IPS-18c (cell line): Measurements from ENCODE around the gene COL6A2.

Experiments
- H3K4me3 ChIP-seq: 2 replicates; pipeline ENCODE4 v1.7.0; 2013; ENCODE audit warnings: low read depth, mild to moderate bottlenecking, low read length, moderate library complexity; ENCODE audit not compliant: insufficient read depth
- H3K9me3 ChIP-seq: one replicate; pipeline ENCODE4 v1.6.1; 2013; ENCODE audit warnings: mild to moderate bottlenecking, low read length, moderate library complexity; ENCODE audit not compliant: control insufficient read depth, insufficient read depth

Gene COL6A2

DNA sequence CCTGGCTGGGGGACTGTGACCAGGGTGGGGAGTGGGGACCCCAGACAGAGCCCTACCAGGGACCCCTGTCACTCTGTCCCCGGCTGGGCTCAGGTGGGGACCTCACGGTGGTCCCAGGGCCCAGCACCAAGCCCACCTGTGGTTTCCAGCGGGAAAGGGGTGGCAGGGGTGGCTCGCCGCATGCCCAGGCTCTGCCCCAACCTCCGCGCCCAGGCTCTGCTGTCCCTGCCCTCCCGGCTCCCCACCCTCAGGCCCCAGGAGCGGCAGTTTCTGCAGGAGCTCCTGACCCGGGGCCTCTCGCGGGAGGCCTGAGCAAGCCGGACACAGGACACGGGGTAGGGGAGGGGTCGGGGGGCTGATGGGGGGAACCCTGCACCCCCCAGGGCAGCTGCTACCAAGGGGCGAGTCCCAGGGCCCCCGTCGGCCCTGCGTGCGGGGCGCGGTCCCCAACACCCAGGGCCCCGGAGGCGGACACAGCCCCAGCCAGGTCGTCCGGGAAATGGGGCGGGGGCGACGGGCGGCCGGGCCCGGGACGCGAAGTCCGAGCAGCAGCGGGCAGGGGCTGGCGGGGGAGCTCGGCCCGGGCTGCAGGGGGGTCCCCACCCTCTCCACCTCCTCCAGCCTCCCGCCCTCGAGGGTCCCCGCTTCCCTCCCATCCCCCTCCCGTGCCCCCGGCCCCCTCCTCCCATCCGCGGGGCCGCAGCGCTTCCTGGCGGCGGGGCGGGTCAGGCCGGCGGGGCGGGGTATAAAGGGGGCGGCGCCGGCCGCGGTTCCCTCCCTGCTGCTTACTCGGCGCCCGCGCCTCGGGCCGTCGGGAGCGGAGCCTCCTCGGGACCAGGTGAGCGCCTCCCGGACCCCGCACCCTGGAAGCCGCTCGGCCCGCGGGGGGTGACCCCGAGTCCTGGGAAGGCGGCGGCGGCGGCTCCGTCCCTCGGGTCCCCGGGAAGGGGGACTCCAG, at the start of gene COL6A2:
Gene COL6A2 (plus strand): TSS at position 777 of the 958 bp plus-strand sequence.
- Histone ChIP-seq H3K4me3 (peak within 1 kb of the TSS; percentile 57), H3K9me3 (peaks cover 11% of the 10 kb centered on the region)

DNA sequence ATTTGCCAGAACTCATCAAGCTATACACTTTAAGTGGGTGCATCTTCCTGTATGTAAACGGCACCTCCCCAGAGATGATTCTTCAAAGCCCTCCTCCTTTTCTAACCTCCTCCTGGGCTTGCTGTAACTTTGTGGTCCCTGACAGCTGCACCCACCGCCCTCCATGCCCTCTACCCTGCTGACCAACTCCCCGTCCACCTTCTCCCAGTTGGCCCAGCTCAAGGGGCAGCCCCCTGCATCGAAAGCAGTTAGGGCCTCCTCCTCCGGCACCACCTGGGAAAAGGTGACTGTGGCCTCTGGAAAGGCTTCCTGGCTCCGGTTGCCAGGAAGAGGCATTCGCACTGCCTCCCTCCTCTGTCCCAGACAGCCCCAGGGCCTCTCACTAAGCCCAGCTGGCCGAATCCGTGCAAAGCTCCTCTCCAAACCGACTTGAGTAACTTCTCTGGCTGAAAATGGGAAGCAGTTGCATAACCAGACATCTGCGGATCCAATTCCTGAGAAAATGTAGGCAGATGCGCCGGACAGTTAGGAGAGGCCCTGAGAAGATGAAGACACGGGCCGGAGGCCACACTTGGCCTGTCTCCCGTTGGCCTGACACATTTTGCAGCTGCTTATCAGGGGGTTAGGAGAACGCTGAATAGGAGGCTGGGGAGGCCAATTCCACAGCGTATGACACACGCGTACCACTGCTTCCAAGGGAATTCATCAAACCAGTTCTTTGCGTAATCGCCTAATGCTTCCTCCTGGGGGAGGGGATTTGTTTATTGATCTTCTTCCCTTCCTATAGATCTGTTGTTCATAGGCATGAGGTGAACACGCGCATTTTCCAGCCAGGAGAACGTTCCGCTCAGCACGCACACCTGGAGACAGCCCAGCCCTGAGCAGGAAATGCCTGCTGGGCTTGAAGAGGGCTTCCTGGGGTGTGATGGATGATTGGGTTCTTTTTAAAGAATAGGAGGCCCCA, 48.7 kb upstream of the COL6A2 start:
- no peak overlapping the region for H3K4me3 ChIP-seq
- no peaks in the 10 kb centered on the region for H3K9me3 ChIP-seq

DNA sequence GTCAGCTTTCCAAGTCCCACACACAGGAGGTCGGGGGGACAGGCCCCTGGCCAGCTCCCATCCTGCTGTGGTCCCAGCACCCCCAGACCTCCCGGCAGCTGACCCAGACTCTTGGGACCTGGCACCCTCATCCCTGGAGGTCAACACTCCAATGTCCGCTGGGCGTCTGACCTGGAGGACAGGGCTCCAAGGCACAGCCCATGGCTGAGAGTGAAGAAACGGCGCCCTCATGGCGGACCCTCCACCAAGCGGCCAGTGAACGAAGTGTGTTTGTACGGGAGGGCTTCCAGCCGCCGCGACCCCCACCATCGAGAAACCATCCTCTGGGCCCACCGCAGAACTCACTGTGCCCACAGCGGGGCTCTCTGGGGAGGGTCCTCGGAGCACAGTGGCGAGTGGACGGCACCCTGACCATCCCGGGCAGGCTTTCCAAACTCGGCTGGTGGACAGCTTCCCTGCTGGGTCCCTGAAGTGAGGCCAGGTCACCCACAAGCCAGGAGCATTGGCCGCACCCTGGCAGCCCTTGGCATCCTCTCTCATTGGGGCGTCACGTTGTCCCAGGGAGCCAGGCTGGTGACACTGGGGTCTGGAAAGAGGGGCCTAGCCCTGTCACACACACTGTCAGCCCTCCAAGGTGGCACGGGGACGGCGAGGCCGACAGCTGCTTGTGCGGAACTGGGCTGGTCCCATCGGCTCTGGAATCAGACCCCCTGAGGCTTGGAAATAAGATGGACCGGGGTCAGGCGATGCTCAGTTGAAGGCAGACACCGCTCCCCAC, 47.8 kb upstream of the COL6A2 start:
- no peaks in the 10 kb centered on the region for H3K9me3 ChIP-seq
- no peak overlapping the region for H3K4me3 ChIP-seq

DNA sequence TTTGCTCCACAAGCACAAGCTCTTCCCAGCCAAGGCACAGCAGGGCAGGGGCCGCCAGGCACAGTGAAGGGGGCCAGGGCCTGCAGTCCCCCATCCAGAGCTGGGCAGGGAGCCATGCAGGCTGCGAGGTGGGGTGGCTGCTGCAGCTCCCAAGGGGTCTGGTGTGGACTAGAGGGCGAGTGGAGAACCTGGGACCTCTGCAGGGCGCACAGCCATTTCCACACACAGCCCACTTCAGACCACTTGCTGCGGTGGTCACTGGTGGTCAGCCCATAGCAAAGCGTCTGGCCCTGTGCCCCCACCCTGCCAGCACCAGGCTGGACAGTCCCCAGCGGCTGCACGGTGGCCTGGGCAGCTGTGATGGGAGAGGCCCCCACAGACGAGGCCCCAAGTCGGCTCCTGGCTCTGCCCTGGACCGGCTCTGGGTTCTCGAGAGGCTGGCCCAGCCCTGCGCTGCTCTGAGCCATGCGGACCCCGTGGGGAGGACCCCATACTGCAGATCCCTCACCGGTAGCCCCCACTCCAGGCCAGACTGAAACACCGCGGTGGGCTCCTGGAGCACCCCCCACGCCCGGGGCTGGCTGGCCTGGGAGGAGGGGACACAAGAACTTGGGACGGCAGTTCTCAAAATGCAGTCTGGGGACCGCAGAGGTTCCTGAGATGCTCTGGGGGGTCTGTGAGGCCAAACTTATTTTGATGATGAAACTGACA, 47.1 kb upstream of the COL6A2 start:
- Histone ChIP-seq H3K4me3 (no peak overlapping the region), H3K9me3 (no peaks in the 10 kb centered on the region)

DNA sequence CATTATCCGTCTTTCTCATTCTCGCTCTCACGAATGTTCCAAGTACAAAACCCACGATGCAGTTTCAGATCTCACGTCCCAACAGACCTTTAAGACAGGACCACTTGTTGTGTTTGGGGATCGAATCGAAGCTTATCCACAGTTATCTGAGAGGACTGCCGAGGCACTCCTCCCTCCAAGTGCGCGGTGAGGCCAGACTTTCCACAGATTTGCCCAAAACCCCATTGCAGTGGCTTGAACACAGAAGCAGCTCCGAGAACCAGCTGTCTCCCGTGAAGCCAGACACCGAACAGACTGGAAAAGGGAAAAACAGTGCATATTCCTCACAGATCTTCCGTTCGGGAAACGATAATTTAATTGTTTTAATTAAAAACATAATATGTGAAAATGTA, 46.5 kb upstream of the COL6A2 start:
- H3K4me3 ChIP-seq = no peak overlapping the region
- no peaks in the 10 kb centered on the region for H3K9me3 ChIP-seq

DNA sequence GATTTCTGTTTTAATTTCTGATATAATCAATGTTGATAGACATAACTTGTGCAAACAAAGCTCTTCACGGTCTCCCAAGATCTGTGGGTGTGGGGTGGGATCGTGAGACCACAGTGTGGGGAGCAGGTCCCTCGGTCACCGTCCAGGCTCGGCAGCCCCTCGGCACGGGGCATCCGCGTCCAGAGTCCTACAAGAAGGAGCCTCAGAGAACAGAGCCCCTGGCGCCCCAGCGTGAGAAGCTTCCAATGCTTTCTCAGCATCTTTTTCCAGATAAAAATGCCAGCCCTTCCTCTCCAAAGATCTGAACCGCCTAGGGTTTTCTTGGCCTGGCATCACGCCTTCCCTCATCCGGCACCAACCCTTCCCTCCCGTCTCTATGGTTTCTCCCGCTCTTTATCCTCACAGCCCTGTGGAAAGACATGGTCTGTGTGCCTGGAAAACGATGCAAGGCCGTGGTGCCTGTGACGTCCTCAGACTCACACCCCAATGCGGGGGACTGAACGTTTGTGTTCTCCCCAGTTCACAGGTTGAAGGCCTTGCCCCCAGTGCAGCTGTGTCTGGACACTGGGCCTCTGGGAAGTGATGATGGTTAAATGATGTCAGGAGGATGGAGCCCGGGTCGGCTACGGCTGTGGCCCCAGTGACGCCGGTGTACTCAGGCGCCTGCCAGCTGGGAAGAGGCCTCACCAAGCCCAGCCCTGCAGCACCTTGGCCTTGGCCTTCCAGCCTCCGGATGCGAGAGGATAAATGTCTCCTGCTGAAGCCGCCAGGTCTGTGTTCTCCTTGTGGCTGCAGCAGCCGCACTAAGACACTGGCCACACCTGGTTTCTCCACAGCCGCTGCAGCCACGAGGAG, 45.9 kb upstream of the COL6A2 start:
- H3K9me3 ChIP-seq = no peaks in the 10 kb centered on the region

DNA sequence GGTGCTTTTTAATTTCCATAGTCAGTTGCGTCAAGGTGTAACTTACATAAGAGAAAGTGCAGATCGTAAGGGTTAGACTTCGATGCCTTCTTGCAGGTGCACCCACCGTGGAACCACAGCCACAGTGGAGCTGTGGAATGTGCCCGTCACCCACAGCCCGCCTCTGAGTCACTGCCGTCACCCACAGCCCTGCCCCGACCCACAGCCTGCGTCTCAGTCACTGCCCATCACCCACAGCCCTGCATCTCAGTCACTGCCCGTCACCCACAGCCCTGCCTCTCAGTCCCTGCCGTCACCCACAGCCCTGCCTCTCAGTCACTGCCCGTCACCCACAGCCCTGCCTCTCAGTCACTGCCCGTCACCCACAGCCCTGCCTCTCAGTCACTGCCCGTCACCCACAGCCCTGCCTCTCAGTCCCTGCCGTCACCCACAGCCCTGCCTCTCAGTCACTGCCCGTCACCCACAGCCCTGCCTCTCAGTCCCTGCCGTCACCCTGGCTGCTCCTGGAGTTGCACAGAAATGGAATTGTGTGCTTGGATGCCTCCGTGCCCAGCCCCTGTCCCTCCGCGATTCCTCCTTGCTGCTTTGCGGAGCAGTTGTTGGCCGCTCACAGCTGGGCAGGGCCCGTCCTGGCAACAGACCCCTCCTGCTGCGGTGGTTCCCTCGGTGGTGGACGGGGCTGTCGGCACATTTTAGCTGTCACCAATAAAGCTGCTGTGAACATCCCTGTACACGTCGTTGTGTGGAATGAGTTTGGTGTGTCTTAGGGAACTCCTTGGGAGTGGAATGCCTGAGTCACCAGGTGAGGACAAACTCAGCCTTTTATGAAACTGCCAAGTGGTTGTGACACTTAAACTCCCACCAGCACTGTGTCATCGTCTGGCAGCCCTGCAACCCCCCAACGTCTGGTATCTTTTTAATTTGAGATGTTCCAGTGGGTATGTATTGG, 44.9 kb upstream of the COL6A2 start:
- no peaks in the 10 kb centered on the region for H3K9me3 ChIP-seq
- no peak overlapping the region for H3K4me3 ChIP-seq

More for the DNA sequence above, 45.9 kb upstream of the COL6A2 start:
- H3K4me3 ChIP-seq = no peak overlapping the region

DNA sequence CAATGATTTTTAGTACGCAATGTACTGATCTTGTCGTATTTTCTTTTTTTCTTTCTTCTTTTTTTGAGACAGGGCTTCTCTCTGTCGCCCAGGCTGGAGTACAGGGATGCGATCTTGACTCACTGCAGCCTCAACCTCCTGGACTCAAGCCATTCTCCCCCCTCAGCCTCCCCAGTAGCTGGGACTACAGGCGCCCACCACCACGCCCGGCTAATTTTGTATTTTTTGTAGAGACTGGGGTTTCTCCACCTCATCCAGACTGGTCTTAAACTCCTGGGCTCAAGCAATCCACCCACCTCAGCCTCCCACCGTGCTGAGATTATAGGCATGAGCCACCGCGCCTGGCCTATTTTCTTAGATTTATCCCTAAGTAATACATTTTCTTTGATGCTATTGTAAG, 43.9 kb upstream of the COL6A2 start:
- H3K4me3 ChIP-seq = no peak overlapping the region

DNA sequence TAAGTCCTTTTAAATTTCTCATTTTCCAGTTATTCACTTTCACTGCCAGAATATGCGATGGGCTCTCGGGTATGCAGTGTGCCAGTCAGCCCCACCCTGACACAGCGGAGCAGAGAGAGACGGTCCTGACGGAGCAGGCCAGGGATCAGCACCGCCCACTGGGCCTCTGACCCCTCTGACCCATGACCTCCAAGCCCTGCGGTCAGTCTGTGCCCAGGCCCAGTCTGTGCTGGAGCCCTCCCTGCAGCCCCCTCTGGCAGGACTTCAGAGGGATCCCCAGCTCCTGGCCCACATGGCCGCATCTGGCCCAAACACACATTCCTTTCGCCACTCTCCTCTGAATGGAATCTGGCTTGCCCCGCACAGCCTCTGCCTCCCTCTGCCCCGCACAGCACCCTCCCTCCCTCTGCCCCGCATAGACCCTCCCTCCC, 43.4 kb upstream of the COL6A2 start:
- H3K9me3 ChIP-seq = no peaks in the 10 kb centered on the region

More for the DNA sequence above, 43.9 kb upstream of the COL6A2 start:
- no peaks in the 10 kb centered on the region for H3K9me3 ChIP-seq

DNA sequence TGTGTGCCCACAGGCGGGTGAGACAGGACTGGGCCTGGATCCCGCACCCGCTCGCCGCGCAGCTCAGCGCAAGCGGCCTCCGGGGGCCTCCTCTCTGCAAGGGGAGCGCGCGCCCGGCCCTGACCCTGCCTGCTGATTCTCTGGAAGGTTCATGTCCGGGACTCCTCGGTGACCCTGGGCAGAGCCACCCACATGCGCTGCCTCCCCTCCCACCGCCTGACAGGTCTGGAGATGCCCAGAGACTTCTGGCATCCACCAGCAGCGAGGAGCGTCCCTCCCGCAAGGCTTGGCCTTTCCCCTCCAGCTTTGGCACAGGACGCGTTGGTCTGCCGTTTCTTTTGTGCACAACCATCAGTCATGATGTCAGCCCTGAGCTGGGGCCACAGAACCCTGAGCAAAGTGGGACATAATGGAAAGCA, 42.0 kb upstream of the COL6A2 start:
- no peak overlapping the region for H3K4me3 ChIP-seq

More for the DNA sequence above, 43.4 kb upstream of the COL6A2 start:
- H3K4me3 ChIP-seq = no peak overlapping the region

DNA sequence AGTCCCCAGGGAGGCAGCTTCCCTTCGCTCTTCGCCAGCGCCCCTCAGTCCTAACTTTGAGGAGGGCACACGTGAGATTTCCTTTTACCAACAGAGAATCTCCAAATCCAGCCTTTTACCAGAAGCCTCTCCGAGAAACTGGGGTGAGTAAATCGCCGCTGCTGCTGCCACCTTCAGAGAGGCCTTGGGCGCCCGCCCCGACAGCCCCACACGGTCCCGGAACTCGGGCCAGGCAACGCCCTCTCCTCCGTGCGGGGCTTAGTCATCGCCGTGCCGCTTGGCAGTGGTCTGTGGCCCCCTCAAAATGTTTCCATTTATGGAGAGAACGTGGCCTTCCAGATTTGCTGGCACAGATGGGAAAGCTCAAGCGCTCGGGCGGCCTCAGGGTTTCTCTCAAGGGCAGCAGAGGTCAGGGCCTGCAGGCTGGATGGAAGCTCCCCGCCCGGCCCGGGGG, 41.4 kb upstream of the COL6A2 start:
- H3K4me3 ChIP-seq = no peak overlapping the region
- no peaks in the 10 kb centered on the region for H3K9me3 ChIP-seq

More for the DNA sequence above, 42.0 kb upstream of the COL6A2 start:
- no peaks in the 10 kb centered on the region for H3K9me3 ChIP-seq

DNA sequence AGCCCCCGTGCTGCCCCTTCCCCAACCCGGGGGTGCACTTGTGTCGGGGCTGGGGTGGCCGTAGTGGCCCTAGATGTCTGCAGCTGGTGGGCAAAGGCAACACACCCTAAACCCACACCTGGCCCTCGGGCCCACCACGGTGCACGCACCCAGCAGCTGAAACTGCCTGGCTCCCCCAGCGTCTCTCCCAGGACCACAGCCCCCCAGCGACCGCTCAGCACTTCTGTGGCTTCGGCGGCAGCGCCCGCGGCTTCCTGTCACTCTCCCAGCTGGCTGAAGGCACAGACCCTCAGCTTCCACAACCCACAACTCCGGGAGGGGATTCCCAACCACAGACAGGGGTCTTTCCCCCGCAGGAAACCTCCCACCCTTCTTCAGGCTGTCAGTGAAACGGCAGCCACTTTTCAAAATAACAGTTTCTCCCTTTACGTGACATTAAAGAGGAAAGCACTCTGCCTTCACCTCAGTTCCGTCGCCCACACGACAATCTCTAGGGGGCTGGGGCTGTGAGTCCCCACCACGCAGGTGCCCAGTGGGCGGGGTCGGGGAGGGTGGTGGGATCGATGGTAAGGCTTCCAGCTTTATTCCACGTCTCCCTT, 40.7 kb upstream of the COL6A2 start:
- Histone ChIP-seq H3K9me3 (peaks cover under 1% of the 10 kb centered on the region), H3K4me3 (no peak overlapping the region)

DNA sequence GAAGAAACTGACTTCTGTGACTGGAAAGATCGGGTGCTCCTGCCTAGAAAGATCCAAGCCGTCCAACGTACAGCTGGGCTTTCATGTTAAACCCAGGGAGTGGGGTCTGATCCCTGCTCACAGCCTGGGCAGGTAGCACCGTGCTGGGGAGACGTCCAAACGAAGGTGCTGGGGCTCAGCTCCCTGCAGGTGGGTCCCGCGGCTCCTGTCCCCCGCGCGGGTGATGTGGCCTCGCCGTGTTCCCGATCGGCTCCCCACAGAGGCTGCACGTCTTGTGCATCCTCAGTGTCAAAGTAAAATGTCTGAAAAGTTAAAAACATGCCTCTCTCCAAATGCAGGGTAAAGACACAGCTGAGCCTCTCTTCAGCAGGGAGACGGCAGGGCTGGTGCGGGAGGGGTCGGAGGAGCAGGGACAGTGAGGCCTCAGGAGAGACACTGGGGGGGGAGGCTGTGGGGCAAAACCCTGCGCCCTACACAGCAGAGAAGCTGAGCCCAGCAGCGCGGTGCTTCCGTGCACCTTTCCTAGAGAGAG, 40.1 kb upstream of the COL6A2 start:
- no peak overlapping the region for H3K4me3 ChIP-seq
- H3K9me3 ChIP-seq = peaks cover 5% of the 10 kb centered on the region
